Measurements from ENCODE around the gene SEMA3E.

DNA sequence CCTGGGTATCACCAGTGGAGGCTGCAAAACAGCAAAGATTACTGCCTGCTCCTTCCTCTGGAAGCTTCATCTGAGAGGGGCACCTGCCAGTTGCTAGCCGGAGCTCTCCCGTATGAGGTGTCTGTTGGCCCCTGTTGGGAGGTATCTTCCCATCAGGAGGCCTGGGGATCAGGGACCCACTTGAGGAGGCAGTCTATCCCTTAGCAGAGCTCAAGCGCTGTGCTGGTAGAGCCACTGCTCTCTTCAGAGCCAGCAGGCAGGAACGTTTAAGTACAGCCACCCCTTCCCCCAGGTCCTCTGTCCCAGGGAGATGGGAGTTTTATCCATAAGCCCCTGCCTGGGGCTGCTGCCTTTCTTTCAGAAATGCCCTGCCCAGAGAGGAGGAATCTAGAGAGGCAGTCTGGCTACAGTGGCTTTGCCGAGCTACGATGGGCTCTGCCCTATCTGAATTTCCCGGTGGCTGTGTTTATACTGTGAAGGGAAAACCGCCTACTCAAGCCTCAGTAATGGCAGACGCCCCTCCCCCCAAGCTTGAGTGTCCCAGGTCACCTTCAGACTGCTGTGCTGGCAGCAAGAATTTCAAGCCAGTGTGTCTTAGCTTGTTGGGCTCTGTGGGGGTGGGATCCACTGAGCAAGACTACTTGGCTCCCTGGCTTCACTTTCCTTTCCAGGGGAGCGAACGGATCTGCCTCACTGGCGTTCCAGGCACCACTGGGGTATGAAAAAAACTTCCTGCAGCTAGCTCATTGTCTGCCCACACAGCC is 19.6 kb downstream of the SEMA3E start:
- no peak for TF ChIP-seq EZH2 (IDR thresholded peaks at IDR 0.05; ENCODE audit: low read length, unreplicated experiment)
- TF ChIP-seq, protein P1, sequence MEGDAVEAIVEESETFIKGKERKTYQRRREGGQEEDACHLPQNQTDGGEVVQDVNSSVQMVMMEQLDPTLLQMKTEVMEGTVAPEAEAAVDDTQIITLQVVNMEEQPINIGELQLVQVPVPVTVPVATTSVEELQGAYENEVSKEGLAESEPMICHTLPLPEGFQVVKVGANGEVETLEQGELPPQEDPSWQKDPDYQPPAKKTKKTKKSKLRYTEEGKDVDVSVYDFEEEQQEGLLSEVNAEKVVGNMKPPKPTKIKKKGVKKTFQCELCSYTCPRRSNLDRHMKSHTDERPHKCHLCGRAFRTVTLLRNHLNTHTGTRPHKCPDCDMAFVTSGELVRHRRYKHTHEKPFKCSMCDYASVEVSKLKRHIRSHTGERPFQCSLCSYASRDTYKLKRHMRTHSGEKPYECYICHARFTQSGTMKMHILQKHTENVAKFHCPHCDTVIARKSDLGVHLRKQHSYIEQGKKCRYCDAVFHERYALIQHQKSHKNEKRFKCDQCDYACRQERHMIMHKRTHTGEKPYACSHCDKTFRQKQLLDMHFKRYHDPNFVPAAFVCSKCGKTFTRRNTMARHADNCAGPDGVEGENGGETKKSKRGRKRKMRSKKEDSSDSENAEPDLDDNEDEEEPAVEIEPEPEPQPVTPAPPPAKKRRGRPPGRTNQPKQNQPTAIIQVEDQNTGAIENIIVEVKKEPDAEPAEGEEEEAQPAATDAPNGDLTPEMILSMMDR (conservative IDR thresholded peaks at IDR 0.05; ENCODE audit: low read depth, low read length) = no peak

Data from PC-3 (cell line).